Measurements from ENCODE around the gene GANAB. TPM values are rescaled to one million over a fixed set of nuclear protein-coding genes. Genes with fewer than 3 reads are reported as not detected.
A peak's percentile ranks its signal among the peaks of the same experiment; 100 is the strongest.

The GANAB gene
- total RNA-seq, 1 donor from 2014 or later: 99.7 TPM

DNA sequence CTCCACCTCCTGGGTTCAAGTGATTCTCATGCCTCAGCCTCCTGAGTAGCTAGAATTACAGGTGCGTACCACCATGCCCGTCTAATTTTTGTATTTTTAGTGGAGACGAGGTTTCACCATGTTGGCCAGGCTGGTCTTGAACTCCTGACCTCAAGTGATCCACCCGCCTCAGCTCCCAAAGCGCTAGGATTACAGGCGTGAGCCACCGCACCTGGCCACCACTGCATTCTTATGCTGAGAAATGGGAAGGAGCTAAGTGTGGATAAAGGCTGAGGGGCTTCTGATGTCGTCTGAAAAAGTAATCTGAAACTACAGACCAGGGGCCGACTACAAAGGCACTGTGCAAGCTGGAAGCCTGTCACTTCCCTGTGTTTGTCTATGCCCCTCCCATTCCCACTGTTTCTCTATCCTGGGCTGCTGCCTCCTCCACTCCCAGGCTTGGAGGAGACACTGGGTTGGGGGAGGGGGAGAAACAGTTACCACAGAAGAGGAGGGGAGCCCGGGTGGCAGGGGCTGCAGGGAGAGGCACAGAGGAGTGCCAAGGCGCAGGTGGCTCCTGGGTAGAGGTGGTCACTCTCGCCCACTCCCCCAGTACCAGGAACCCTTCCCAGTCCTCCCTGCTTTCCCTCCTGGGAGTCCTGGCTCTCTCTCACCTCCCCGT is 41.8 kb downstream of the GANAB start:
- Histone ChIP-seq H3K36me3 (ENCODE audit: control insufficient read depth in 3 of 3, insufficient read depth in 3 of 3, low read length in 3 of 3) (peaks cover 19 to 21% (median 21%) of the 10 kb centered on the region in 3 donors), H3K4me3 (ENCODE audit: low read length in 3 of 3) (no peak overlapping the region), H3K9ac (ENCODE audit: low read depth in 1 of 3, low read length in 3 of 3) (no peak overlapping the region), H3K27me3 (ENCODE audit: control insufficient read depth in 3 of 3, insufficient read depth in 3 of 3, low read length in 3 of 3) (no peaks in the 10 kb centered on the region), H3K27ac (ENCODE audit: low read depth, low read length) (no peak overlapping the region), H3K9me3 (ENCODE audit: control insufficient read depth in 3 of 3, low read length in 3 of 3) (no peaks in the 10 kb centered on the region), H3K4me1 (ENCODE audit: control insufficient read depth in 3 of 3, insufficient read depth in 3 of 3, low read length in 3 of 3) (peaks cover 23 to 30% (median 26%) of the 10 kb centered on the region in 3 donors)

- no peaks in the 10 kb centered on the region for H3K27me3 ChIP-seq (ENCODE audit: control insufficient read depth in 3 of 3, insufficient read depth in 3 of 3, low read length in 3 of 3)
- peaks cover 15 to 21% (median 20%) of the 10 kb centered on the region in 3 donors for H3K36me3 ChIP-seq (ENCODE audit: control insufficient read depth in 3 of 3, insufficient read depth in 3 of 3, low read length in 3 of 3)
- H3K9ac ChIP-seq (ENCODE audit: low read depth in 1 of 3, low read length in 3 of 3): peak overlapping the region in 1 of 3 donors; percentile 8
- no peak overlapping the region for H3K27ac ChIP-seq (ENCODE audit: low read depth, low read length)
- H3K4me3 ChIP-seq (ENCODE audit: low read length in 3 of 3): no peak overlapping the region
- H3K9me3 ChIP-seq (ENCODE audit: control insufficient read depth in 3 of 3, low read length in 3 of 3): no peaks in the 10 kb centered on the region
- H3K4me1 ChIP-seq (ENCODE audit: control insufficient read depth in 3 of 3, insufficient read depth in 3 of 3, low read length in 3 of 3): peaks cover 30 to 37% (median 32%) of the 10 kb centered on the region in 3 donors
Measured at GRCh38 chr11:62603776-62604299, 42.6 kb downstream of the GANAB start.

- peaks cover 33 to 44% (median 35%) of the 10 kb centered on the region in 3 donors for H3K4me1 ChIP-seq (ENCODE audit: control insufficient read depth in 3 of 3, insufficient read depth in 3 of 3, low read length in 3 of 3)
Measured at GRCh38 chr11:62603072-62603408, 43.4 kb downstream of the GANAB start.

DNA sequence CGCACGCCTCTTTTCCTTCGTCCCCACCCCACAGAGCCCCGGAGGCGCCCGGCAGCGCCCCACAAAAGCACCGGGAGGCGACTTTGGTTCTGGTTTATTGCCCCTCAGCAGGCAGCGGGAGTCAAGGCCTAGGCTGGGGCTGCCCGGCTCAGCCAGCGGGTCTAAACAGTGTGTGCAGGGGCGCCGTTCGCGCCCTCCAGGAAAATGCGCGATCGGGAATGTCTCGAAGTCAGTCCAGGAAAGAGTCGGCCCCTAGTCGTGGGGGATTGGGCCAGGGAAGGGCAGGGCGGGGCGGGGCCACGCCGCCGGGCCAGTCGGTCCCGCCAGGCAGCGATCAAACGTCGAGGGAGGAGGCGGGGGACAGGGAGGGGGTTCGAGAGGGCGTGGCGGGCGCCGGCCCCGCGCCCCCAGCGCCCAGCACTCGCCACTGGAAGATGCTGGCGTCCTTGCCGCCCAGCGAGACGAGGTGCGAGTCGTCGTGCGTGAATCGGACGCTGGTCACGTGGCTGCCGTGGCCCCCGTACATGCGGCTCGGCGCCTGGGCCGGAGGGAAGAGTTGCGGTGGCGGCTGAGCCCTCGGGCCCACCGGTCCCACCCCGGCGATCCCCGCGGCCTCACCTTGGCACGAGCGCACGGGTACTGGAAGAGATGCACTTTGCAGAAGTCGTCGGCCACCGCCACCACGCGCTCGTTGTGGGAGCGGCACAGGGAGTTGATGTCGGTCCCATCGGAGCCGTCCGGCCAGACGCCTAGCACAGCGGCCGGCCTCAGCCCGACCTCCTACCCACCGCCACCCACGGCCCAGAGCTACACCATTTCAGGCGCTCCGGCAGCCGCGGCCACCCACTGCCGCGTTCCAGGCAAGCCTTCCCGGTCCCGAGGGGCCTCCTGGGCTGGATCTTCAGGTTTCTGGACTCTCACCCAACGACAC is 44.0 kb downstream of the GANAB start:
- peak overlapping the region; percentile 83 to 86 (median 85) for H3K4me3 ChIP-seq (ENCODE audit: low read length in 3 of 3)
- H3K27ac ChIP-seq (ENCODE audit: low read depth, low read length): peak overlapping the region; percentile 88
- H3K27me3 ChIP-seq (ENCODE audit: control insufficient read depth in 3 of 3, insufficient read depth in 3 of 3, low read length in 3 of 3): no peaks in the 10 kb centered on the region
- no peaks in the 10 kb centered on the region for H3K9me3 ChIP-seq (ENCODE audit: control insufficient read depth in 3 of 3, low read length in 3 of 3)
- H3K4me1 ChIP-seq (ENCODE audit: control insufficient read depth in 3 of 3, insufficient read depth in 3 of 3, low read length in 3 of 3): peaks cover 33 to 46% (median 35%) of the 10 kb centered on the region in 3 donors
- H3K9ac ChIP-seq (ENCODE audit: low read depth in 1 of 3, low read length in 3 of 3): peak overlapping the region; percentile 79 to 89 (median 80)
- H3K36me3 ChIP-seq (ENCODE audit: control insufficient read depth in 3 of 3, insufficient read depth in 3 of 3, low read length in 3 of 3): peaks cover 18 to 27% (median 24%) of the 10 kb centered on the region in 3 donors

More at GRCh38 chr11:62603072-62603408, 43.4 kb downstream of the GANAB start:
- H3K27me3 ChIP-seq (ENCODE audit: control insufficient read depth in 3 of 3, insufficient read depth in 3 of 3, low read length in 3 of 3): no peaks in the 10 kb centered on the region
- H3K9me3 ChIP-seq (ENCODE audit: control insufficient read depth in 3 of 3, low read length in 3 of 3): no peaks in the 10 kb centered on the region
- H3K27ac ChIP-seq (ENCODE audit: low read depth, low read length): peak overlapping the region; percentile 88
- peaks cover 16 to 21% (median 20%) of the 10 kb centered on the region in 3 donors for H3K36me3 ChIP-seq (ENCODE audit: control insufficient read depth in 3 of 3, insufficient read depth in 3 of 3, low read length in 3 of 3)
- H3K4me3 ChIP-seq (ENCODE audit: low read length in 3 of 3): peak overlapping the region; percentile 83 to 86 (median 85)
- H3K9ac ChIP-seq (ENCODE audit: low read depth in 1 of 3, low read length in 3 of 3): peak overlapping the region; percentile 20 to 89 (median 79)

GRCh38 chr11:62601372-62602140 is 44.9 kb downstream of the GANAB start, which contains the start of gene MTA2:
TSS of gene MTA2 (minus strand) at chr11:62601865. CDS start at chr11:62601450, 415 bp downstream.
- no peaks in the 10 kb centered on the region for H3K9me3 ChIP-seq (ENCODE audit: control insufficient read depth in 3 of 3, low read length in 3 of 3)
- H3K36me3 ChIP-seq (ENCODE audit: control insufficient read depth in 3 of 3, insufficient read depth in 3 of 3, low read length in 3 of 3): peaks cover 24 to 29% (median 29%) of the 10 kb centered on the region in 3 donors
- H3K4me1 ChIP-seq (ENCODE audit: control insufficient read depth in 3 of 3, insufficient read depth in 3 of 3, low read length in 3 of 3): peaks cover 33 to 46% (median 35%) of the 10 kb centered on the region in 3 donors
- H3K27me3 ChIP-seq (ENCODE audit: control insufficient read depth in 3 of 3, insufficient read depth in 3 of 3, low read length in 3 of 3): no peaks in the 10 kb centered on the region
- H3K9ac ChIP-seq (ENCODE audit: low read depth in 1 of 3, low read length in 3 of 3): peak within 1 kb of the TSS; percentile 86 to 94 (median 89)
- H3K4me3 ChIP-seq (ENCODE audit: low read length in 3 of 3): peak within 1 kb of the TSS; percentile 83 to 86 (median 85)
- H3K27ac ChIP-seq (ENCODE audit: low read depth, low read length): peak within 1 kb of the TSS; percentile 88

- peak overlapping the region; percentile 86 to 94 (median 89) for H3K9ac ChIP-seq (ENCODE audit: low read depth in 1 of 3, low read length in 3 of 3)
- peaks cover 26 to 33% (median 32%) of the 10 kb centered on the region in 3 donors for H3K36me3 ChIP-seq (ENCODE audit: control insufficient read depth in 3 of 3, insufficient read depth in 3 of 3, low read length in 3 of 3)
- no peaks in the 10 kb centered on the region for H3K9me3 ChIP-seq (ENCODE audit: control insufficient read depth in 3 of 3, low read length in 3 of 3)
- H3K27ac ChIP-seq (ENCODE audit: low read depth, low read length): peak overlapping the region; percentile 88
- H3K4me3 ChIP-seq (ENCODE audit: low read length in 3 of 3): peak overlapping the region; percentile 83 to 86 (median 85)
- H3K4me1 ChIP-seq (ENCODE audit: control insufficient read depth in 3 of 3, insufficient read depth in 3 of 3, low read length in 3 of 3): peaks cover 33 to 46% (median 35%) of the 10 kb centered on the region in 3 donors
- no peaks in the 10 kb centered on the region for H3K27me3 ChIP-seq (ENCODE audit: control insufficient read depth in 3 of 3, insufficient read depth in 3 of 3, low read length in 3 of 3)
Measured at GRCh38 chr11:62601122-62601371, 45.4 kb downstream of the GANAB start.

DNA sequence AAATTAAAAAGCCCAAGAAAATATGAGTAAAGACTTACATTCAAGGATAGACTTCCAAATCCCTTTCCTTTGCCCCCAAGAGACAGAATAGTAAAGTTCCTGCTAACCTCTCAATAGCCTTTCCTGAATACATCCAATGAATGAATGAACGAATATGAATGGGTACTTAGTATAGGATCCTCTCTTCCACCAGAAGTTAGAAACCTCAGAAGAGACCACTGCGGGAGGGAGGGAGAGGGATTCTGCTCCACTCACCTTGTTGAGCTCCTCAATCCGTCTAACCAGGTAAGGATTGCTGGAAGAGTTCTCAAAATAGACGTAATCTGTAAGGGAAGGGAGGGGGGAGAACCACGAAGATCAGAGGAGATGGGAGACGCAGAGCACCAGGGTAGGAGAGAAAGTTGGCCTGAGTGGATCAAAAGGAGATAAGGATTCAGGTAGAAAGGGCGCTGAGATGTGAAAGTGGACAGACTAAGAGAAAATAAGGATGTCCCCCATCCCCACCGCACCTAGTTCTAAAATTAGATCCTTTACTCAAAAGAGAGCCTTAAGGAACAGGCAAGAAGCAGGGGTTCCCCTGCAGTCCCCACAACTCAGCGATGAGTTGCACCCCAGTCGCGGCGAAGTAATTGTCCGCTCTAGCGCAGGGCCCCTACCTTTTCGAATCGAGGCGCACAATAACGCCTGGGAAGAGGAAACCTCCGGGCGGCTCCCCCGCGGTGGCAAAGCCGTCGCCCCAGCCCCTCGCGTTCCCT is 45.9 kb downstream of the GANAB start:
- H3K9me3 ChIP-seq (ENCODE audit: control insufficient read depth in 3 of 3, low read length in 3 of 3): no peaks in the 10 kb centered on the region
- H3K9ac ChIP-seq (ENCODE audit: low read depth in 1 of 3, low read length in 3 of 3): peak overlapping the region; percentile 86 to 94 (median 89)
- peaks cover 29 to 35% (median 32%) of the 10 kb centered on the region in 3 donors for H3K36me3 ChIP-seq (ENCODE audit: control insufficient read depth in 3 of 3, insufficient read depth in 3 of 3, low read length in 3 of 3)
- H3K4me3 ChIP-seq (ENCODE audit: low read length in 3 of 3): peak overlapping the region; percentile 83 to 86 (median 85)
- H3K4me1 ChIP-seq (ENCODE audit: control insufficient read depth in 3 of 3, insufficient read depth in 3 of 3, low read length in 3 of 3): peaks cover 33 to 46% (median 35%) of the 10 kb centered on the region in 3 donors
- peak overlapping the region; percentile 88 for H3K27ac ChIP-seq (ENCODE audit: low read depth, low read length)
- H3K27me3 ChIP-seq (ENCODE audit: control insufficient read depth in 3 of 3, insufficient read depth in 3 of 3, low read length in 3 of 3): no peaks in the 10 kb centered on the region

DNA sequence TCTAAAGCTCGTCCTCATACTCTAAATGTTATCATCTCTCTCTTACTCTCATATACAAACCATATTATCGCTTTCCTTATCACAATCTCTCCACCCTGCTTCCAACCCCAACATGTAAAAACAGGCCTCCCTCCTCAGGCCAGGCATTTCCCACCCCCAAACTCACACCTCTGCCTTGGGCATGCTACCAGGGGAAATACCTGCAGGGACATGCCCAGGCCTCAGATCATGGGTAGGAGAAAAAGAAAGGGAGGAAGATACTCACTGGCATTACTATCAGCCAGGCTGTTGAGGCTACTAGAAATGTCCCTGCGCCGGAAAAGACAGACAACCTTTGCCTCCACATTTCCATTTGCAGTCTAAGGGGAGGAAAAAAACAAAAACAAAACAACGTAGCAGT is 46.5 kb downstream of the GANAB start:
- H3K36me3 ChIP-seq (ENCODE audit: control insufficient read depth in 3 of 3, insufficient read depth in 3 of 3, low read length in 3 of 3): peaks cover 34 to 37% (median 36%) of the 10 kb centered on the region in 3 donors
- H3K9ac ChIP-seq (ENCODE audit: low read depth in 1 of 3, low read length in 3 of 3): peak overlapping the region in 2 of 3 donors; percentile 62 to 94
- H3K27me3 ChIP-seq (ENCODE audit: control insufficient read depth in 3 of 3, insufficient read depth in 3 of 3, low read length in 3 of 3): no peaks in the 10 kb centered on the region
- H3K27ac ChIP-seq (ENCODE audit: low read depth, low read length): peak overlapping the region; percentile 88
- peaks cover 33 to 46% (median 35%) of the 10 kb centered on the region in 3 donors for H3K4me1 ChIP-seq (ENCODE audit: control insufficient read depth in 3 of 3, insufficient read depth in 3 of 3, low read length in 3 of 3)
- no peaks in the 10 kb centered on the region for H3K9me3 ChIP-seq (ENCODE audit: control insufficient read depth in 3 of 3, low read length in 3 of 3)
- H3K4me3 ChIP-seq (ENCODE audit: low read length in 3 of 3): peak overlapping the region; percentile 49 to 86 (median 83)
